Endodermal cell (in vitro differentiated cells): ENCODE measurements around the gene ATP11C. TPM values are rescaled to one million over a fixed set of nuclear protein-coding genes. Genes with fewer than 3 reads are reported as not detected.

Experiments
- DNase-seq: peaks from one replicate; pipeline ENCODE4 v3.0.0-alpha.2; 2017
- H3K27ac ChIP-seq: 2 replicates; pipeline ENCODE4 v1.5.1; 2013; ENCODE audit warnings: mild to moderate bottlenecking, low read depth, low read length, moderate library complexity
- H3K27me3 ChIP-seq: 2 replicates; pipeline ENCODE4 v1.6.1; 2013; ENCODE audit warnings: mild to moderate bottlenecking, low read length, moderate library complexity; ENCODE audit not compliant: insufficient read depth, control insufficient read depth, poor library complexity, severe bottlenecking
- H3K36me3 ChIP-seq: 2 replicates; pipeline ENCODE4 v1.7.0; 2013; ENCODE audit warnings: mild to moderate bottlenecking, low read length, moderate library complexity; ENCODE audit not compliant: control insufficient read depth, insufficient read depth
- H3K4me1 ChIP-seq: one replicate; pipeline ENCODE4 v1.7.0; 2013; ENCODE audit warnings: low read length; ENCODE audit not compliant: control insufficient read depth, insufficient read depth
- H3K4me3 ChIP-seq: 2 replicates; pipeline ENCODE4 v1.5.1; 2013; ENCODE audit warnings: mild to moderate bottlenecking, low read length, moderate library complexity
- H3K9ac ChIP-seq: 2 replicates; pipeline ENCODE4 v1.6.1; 2013; ENCODE audit warnings: mild to moderate bottlenecking, low read length, moderate library complexity; ENCODE audit not compliant: poor library complexity, severe bottlenecking; ENCODE audit errors: extremely low read depth
- H3K9me3 ChIP-seq: 2 replicates; pipeline ENCODE4 v1.6.1; 2013; ENCODE audit warnings: mild to moderate bottlenecking, low read length, moderate library complexity; ENCODE audit not compliant: control insufficient read depth
- H3K27ac Mint-ChIP-seq: 2 replicates; pipeline ENCODE4 v1.8.0; 2020; ENCODE audit warnings: mixed read lengths
- H3K27me3 Mint-ChIP-seq: 2 replicates; pipeline ENCODE4 v1.8.0; 2021; ENCODE audit warnings: mild to moderate bottlenecking, mixed read lengths; ENCODE audit not compliant: insufficient read depth
- H3K36me3 Mint-ChIP-seq: 2 replicates; pipeline ENCODE4 v1.8.0; 2020; ENCODE audit warnings: low read depth, mixed read lengths
- H3K4me1 Mint-ChIP-seq: 2 replicates; pipeline ENCODE4 v1.8.0; 2020; ENCODE audit warnings: mixed read lengths
- H3K4me3 Mint-ChIP-seq: 2 replicates; pipeline ENCODE4 v1.8.0; 2020; ENCODE audit warnings: mild to moderate bottlenecking, moderate library complexity, mixed read lengths
- H3K9me3 Mint-ChIP-seq: 2 replicates; pipeline ENCODE4 v1.8.0; 2020; ENCODE audit warnings: mild to moderate bottlenecking, mixed read lengths
- CTCF ChIP-seq: fragments of 200-600 bp; sonication (generic); conservative IDR thresholded peaks from 2 replicates; pipeline ENCODE4 v1.5.0; 2021; ENCODE audit warnings: antibody characterized with exemption, mild to moderate bottlenecking
- WGBS, 2 experiments: methylation state at CpG; one replicate each; pipeline versions ENCODE4 v1.1.5 to v1.1.7; 2013; ENCODE audit warnings: missing lambda C conversion rate in 2 of 2, mixed read lengths in 1 of 2; ENCODE audit not compliant: insufficient coverage in 1 of 2, insufficient read length in 1 of 2; 5-methylcytosine and 5-hydroxymethylcytosine counted together
- total RNA-seq, 2 donors: library from RNA; stranded (reverse); fragmentation: NEBNext Ultra II Directional in 1 of 2; extraction: Animal tissue kit (Norgen Biotek cat#: 25700) in 1 of 2; gene quantifications; 2 replicates in 1 of 2; 3 replicates in 1 of 2; pipeline ENCODE4 v1.2.1, GENCODE V29; 2021

ATP11C gene
- total RNA-seq, 2 donors from 2014 or later = 62.9 to 114 TPM

DNA sequence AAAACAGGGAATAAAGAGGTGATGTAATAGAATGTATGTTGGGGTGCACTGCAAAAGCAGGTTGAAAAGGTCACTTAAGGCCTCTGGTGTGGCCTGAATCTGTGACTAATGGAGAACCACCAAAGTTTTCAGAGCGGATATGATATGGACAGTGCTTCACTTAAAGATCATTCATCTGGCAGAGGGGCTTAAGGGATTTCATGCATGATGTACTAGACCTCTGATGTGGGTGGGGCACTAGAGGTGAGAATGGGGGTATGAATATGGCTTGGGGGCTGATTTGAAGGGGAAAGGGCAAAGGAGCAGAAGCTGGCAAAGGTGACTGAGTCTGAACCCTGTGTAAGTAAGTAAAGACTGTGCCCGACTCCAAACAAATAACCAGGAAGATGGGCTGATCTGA, 162.5 kb downstream of the ATP11C start:
- Histone ChIP-seq H3K9ac (no peak overlapping the region), H3K36me3 (peaks cover 13% of the 10 kb centered on the region), H3K9me3 (peaks cover 9% of the 10 kb centered on the region), H3K4me3 (no peak overlapping the region), H3K27ac (no peak overlapping the region), H3K4me1 (no peaks in the 10 kb centered on the region), H3K27me3 (no peaks in the 10 kb centered on the region)
- Mint-ChIP-seq H3K4me3 (no peak overlapping the region), H3K27ac (no peak overlapping the region), H3K9me3 (peaks cover 28% of the 10 kb centered on the region), H3K36me3 (peaks cover 68% of the 10 kb centered on the region), H3K4me1 (no peaks in the 10 kb centered on the region), H3K27me3 (no peaks in the 10 kb centered on the region)
- no peak for TF ChIP-seq CTCF
- no peak for DNase-seq
- WGBS, 2 experiments = 96% methylated on average over 2 of the region's 2 CpGs; no CpG with 5 or more reads in 1 of the 2 experiments

DNA sequence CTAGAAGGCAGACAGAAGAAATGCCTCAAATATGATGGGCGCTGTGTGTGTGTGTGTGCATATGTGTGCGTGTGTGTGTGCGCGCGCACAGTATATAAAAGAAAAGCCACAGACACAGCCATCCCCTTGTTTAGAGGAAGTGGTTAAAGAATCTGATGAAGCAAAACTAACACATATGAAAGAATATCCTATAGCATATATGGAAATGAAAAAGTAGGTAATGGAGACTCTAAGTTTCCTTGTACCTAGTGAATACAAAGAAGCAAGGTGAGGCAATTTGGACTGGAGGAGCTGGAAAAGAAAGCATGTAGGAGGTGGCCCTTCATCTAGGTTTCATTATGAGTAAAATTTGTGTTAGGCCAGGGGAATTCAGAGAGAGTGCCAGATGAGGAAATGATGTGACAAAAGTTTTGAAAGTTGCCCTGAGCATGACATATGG, 166.3 kb downstream of the ATP11C start:
- no peak for TF ChIP-seq CTCF
- H3K4me1 ChIP-seq = no peaks in the 10 kb centered on the region
- H3K27ac ChIP-seq = no peak overlapping the region
- H3K27me3 Mint-ChIP-seq = no peaks in the 10 kb centered on the region
- peaks cover 5% of the 10 kb centered on the region for H3K36me3 ChIP-seq
- WGBS, 2 experiments = no CpG with 5 or more reads among the region's 5 CpGs
- H3K36me3 Mint-ChIP-seq = peaks cover 50% of the 10 kb centered on the region
- no peak overlapping the region for H3K4me3 ChIP-seq
- no peaks in the 10 kb centered on the region for H3K4me1 Mint-ChIP-seq
- no peaks in the 10 kb centered on the region for H3K9me3 ChIP-seq
- H3K27ac Mint-ChIP-seq = no peak overlapping the region
- DNase-seq = no peak
- no peak overlapping the region for H3K4me3 Mint-ChIP-seq
- no peaks in the 10 kb centered on the region for H3K27me3 ChIP-seq
- peaks cover 5% of the 10 kb centered on the region for H3K9me3 Mint-ChIP-seq
- H3K9ac ChIP-seq = no peak overlapping the region

DNA sequence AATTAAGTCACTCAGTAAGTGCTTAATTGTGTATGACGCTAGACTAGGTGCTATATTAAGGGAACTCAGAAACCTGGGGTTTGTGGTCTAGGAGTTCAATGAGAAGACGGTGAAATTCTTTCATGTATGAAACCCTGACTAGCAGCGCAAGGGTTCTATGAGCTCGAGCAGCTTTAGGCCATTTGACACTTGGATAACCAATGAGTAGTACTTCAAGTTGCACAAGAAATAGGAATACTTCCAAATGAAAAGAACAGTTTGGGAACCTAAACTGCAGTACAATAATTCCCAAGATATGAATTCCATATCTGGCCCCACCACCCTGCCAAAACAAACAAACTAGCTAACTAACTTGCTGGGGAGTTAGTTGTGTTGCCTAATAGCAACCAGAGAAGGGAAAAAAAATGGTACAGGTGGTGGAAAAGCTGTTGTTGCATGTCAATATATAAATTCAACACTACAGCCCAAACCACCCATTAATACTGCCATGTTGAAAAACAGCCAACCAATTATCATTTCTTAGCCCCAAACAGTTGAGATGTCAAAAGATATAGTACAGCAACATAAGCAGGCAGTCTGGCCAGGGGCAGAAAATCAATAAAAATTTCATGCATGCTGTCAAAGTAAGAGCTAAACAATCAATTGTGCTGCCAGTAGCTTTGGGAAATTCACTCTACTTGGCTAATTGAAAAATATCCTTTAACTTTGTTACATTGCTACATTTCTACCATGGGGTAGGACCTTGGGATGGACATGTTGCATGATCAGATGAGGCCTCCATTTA, 170.3 kb downstream of the ATP11C start:
- H3K4me3 Mint-ChIP-seq = no peak overlapping the region
- no peaks in the 10 kb centered on the region for H3K9me3 ChIP-seq
- peaks cover 11% of the 10 kb centered on the region for H3K4me1 Mint-ChIP-seq
- TF ChIP-seq CTCF = no peak
- no peak overlapping the region for H3K27ac Mint-ChIP-seq
- H3K9me3 Mint-ChIP-seq = no peaks in the 10 kb centered on the region
- H3K4me3 ChIP-seq = no peak overlapping the region
- H3K36me3 ChIP-seq = no peaks in the 10 kb centered on the region
- no peak overlapping the region for H3K9ac ChIP-seq
- DNase-seq = no peak
- no peaks in the 10 kb centered on the region for H3K27me3 Mint-ChIP-seq
- H3K4me1 ChIP-seq = no peaks in the 10 kb centered on the region
- no peak overlapping the region for H3K27ac ChIP-seq
- 98 to 100% methylated on average over 2 to 4 of the region's 4 CpGs for whole genome bisulfite sequencing, 2 experiments
- peaks cover 35% of the 10 kb centered on the region for H3K36me3 Mint-ChIP-seq
- no peaks in the 10 kb centered on the region for H3K27me3 ChIP-seq
